ENCODE results near the gene AMIGO2.

- TF ChIP-seq POLR2A (IDR thresholded peaks at IDR 0.05): no peak
- TF ChIP-seq, protein P1, sequence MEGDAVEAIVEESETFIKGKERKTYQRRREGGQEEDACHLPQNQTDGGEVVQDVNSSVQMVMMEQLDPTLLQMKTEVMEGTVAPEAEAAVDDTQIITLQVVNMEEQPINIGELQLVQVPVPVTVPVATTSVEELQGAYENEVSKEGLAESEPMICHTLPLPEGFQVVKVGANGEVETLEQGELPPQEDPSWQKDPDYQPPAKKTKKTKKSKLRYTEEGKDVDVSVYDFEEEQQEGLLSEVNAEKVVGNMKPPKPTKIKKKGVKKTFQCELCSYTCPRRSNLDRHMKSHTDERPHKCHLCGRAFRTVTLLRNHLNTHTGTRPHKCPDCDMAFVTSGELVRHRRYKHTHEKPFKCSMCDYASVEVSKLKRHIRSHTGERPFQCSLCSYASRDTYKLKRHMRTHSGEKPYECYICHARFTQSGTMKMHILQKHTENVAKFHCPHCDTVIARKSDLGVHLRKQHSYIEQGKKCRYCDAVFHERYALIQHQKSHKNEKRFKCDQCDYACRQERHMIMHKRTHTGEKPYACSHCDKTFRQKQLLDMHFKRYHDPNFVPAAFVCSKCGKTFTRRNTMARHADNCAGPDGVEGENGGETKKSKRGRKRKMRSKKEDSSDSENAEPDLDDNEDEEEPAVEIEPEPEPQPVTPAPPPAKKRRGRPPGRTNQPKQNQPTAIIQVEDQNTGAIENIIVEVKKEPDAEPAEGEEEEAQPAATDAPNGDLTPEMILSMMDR (IDR thresholded peaks at IDR 0.05): no peak
These were observed 41.5 kb downstream of the AMIGO2 start for GRCh38 chr12:47038270-47038748.
